Subcutaneous abdominal adipose tissue (tissue), 5 donors: ENCODE measurements around the gene ADARB1.

ENCODE experiments used
- H3K27ac ChIP-seq: one replicate; pipeline ENCODE4 v1.7.0; 2013; ENCODE audit warnings: low read depth, mild to moderate bottlenecking, inconsistent platforms, low read length, moderate library complexity
- H3K27me3 ChIP-seq, 5 donors: one replicate each; pipeline ENCODE4 v1.7.0; 2013; ENCODE audit warnings: low read length in 5 of 5, inconsistent platforms in 1 of 5; ENCODE audit not compliant: control insufficient read depth in 5 of 5, insufficient read depth in 4 of 5
- H3K36me3 ChIP-seq, 5 donors: one replicate each; pipeline ENCODE4 v1.7.0; 2013; ENCODE audit warnings: low read length in 5 of 5; ENCODE audit not compliant: control insufficient read depth in 5 of 5, insufficient read depth in 5 of 5
- H3K4me1 ChIP-seq, 5 donors: one replicate each; pipeline ENCODE4 v1.7.0; 2013; ENCODE audit warnings: low read length in 5 of 5, mild to moderate bottlenecking in 3 of 5, moderate library complexity in 1 of 5; ENCODE audit not compliant: control insufficient read depth in 5 of 5, insufficient read depth in 5 of 5
- H3K4me3 ChIP-seq, 5 donors: one replicate each; pipeline ENCODE4 v1.7.0; 2013; ENCODE audit warnings: low read length in 5 of 5, low read depth in 1 of 5
- H3K9ac ChIP-seq, 5 donors: one replicate each; pipeline ENCODE4 v1.7.0; 2013; ENCODE audit warnings: low read length in 5 of 5, mild to moderate bottlenecking in 4 of 5, moderate library complexity in 3 of 5
- H3K9me3 ChIP-seq, 5 donors: one replicate each; pipeline ENCODE4 v1.7.0; 2013; ENCODE audit warnings: low read length in 5 of 5; ENCODE audit not compliant: control insufficient read depth in 5 of 5
- donor health status: healthy.
- donor health status: healthy.
- donor health status: healthy.
- donor health status: healthy.
- donor health status: healthy.

ADARB1 gene

DNA sequence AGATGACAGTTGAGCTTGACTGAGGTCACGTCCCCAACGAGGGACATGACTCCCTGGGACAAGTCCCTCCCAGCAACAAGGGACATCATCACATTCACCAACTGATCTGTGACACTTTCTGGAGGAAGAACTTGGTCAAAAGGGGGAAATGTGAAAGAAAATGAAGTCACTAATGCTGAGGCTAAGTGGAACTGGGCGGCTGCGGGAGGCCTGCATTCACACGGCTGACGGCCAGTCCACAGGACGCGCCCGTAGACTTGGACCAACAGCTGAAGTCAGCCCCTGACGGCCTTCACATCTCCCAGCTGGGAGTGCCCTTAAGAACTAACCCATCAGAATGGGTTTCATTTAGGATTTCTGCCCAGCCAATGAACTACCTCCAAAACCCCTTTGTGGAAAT lies 186.7 kb downstream of the ADARB1 start:
- peaks cover 0 to 36% (median 30%) of the 10 kb centered on the region in 5 donors for H3K36me3 ChIP-seq
- peaks cover 18 to 25% (median 19%) of the 10 kb centered on the region in 5 donors for H3K27me3 ChIP-seq
- no peaks in the 10 kb centered on the region for H3K9me3 ChIP-seq
- peaks cover 0 to 2% (median 0%) of the 10 kb centered on the region in 5 donors for H3K4me1 ChIP-seq
- no peak overlapping the region for H3K4me3 ChIP-seq
- H3K27ac ChIP-seq: no peak overlapping the region
- H3K9ac ChIP-seq: no peak overlapping the region

DNA sequence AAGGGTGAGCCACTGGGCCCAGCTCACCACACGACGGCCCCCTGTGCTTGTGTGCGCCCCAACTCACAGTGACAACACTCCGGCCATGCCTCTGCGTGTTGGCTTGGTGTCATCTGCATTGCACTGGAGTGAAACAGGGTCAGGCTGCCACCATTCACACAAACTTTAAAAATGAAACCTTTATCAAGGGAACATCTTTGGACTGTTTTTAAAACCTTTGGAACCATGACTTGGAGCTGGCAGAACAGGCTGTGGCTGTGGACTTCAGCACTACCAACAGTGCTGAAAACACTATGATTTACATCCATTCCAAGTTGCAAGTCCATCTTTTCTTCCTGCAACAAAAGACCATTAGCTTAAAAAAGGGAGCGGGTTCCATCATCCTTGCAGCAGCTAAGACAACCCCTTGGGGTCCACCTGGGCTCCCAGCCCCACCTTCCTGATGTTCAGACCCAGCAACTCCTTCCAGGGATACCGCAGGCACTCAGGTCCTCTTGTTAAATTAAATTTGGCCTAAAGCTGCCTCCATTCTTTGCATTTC lies 187.7 kb downstream of the ADARB1 start:
- Histone ChIP-seq H3K9ac (no peak overlapping the region), H3K4me3 (no peak overlapping the region), H3K4me1 (peaks cover 0 to 5% (median 0%) of the 10 kb centered on the region in 5 donors), H3K9me3 (no peaks in the 10 kb centered on the region), H3K36me3 (peaks cover 0 to 46% (median 40%) of the 10 kb centered on the region in 5 donors), H3K27me3 (peaks cover 8 to 14% (median 9%) of the 10 kb centered on the region in 5 donors), H3K27ac (no peak overlapping the region)

DNA sequence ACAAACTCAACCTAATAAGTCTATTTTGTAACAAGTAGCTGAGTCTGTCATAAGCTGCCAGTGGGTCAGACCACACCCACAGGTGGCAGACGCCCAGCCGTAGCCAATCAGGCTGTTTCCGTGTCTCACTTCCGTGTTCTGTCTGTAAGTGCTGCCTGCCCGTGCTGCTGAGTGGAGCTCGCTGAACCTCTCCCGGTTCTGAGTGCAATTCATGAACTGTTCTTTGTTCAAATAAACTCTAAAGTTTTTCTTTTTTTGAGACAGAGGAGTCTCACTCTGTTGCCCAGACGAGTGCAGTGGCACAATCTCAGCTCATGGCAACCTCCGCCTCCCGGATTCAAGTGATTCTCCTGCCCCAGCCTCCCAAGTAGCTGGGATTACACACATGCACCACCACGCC lies 188.2 kb downstream of the ADARB1 start:
- no peaks in the 10 kb centered on the region for H3K9me3 ChIP-seq
- H3K9ac ChIP-seq: no peak overlapping the region
- peaks cover 3 to 9% (median 4%) of the 10 kb centered on the region in 5 donors for H3K27me3 ChIP-seq
- no peak overlapping the region for H3K27ac ChIP-seq
- H3K4me1 ChIP-seq: peaks cover 0 to 6% (median 0%) of the 10 kb centered on the region in 5 donors
- no peak overlapping the region for H3K4me3 ChIP-seq
- H3K36me3 ChIP-seq: peaks cover 0 to 51% (median 45%) of the 10 kb centered on the region in 5 donors

DNA sequence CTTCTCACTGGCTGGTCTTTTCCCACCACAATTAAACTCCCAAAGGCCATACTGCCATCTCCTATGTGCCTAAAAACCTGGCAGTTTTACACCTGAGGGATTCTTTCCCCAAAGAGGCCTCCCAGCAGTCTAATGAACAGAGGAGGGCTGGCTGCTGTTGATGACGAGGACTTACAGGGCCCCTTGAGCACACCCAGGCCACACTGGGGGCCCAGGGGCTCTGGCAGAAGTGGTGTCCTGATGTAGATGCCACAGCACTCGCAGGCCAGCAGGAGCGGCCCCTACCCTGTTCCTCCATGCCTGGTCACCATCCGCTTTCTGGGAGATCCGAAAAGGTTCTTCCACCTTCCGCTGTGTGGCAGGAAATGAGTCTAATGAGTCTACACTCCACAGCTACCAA lies 189.2 kb downstream of the ADARB1 start:
- Histone ChIP-seq H3K4me1 (peaks cover 0 to 4% (median 0%) of the 10 kb centered on the region in 5 donors), H3K36me3 (peaks cover 0 to 54% (median 47%) of the 10 kb centered on the region in 5 donors), H3K4me3 (no peak overlapping the region)

DNA sequence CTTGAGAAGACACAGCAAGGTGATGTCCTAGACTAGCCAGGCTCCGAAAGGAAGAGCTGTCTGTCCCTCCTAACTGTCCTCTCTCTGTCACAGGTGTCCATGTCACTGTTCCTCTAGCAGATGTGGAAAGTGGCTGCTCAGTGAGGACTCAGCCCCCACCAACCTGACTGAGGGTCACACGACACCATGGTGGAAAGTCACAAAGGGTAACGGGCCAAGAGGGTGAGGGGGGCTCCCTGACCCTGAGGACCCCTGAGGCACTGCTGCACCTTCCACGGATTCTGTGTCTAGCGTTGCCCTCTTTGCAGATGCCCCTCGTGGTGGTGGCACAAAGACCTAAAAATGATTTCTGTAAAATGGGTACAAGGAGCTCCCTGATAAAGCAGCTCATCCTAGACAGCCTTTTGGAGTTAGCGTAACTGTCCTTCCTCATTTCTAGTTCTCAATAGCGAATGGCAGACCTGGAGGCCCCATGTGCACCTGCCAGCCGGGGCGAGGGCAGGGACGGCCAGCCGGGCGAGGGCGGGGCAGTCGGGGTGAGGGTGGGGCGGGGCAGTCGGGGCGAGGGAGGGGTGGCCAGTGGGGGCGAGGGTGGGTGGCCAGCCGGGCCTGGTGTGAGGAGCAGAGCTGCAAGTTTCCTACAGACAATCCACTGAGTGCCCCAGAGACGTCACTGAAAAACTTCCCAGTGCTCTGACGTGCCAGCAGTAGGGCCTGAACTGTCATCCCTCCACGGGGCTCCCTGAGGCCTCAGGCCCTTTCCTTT lies 189.9 kb downstream of the ADARB1 start:
- H3K9me3 ChIP-seq: no peaks in the 10 kb centered on the region
- no peak overlapping the region for H3K27ac ChIP-seq
- no peak overlapping the region for H3K9ac ChIP-seq
- peaks cover 0 to 54% (median 47%) of the 10 kb centered on the region in 5 donors for H3K36me3 ChIP-seq
- H3K4me1 ChIP-seq: peaks cover 0 to 4% (median 0%) of the 10 kb centered on the region in 5 donors
- H3K4me3 ChIP-seq: no peak overlapping the region
- no peaks in the 10 kb centered on the region for H3K27me3 ChIP-seq

More for the DNA sequence above, 189.2 kb downstream of the ADARB1 start:
- peaks cover 0 to under 1% (median 0%) of the 10 kb centered on the region in 5 donors for H3K27me3 ChIP-seq
- no peaks in the 10 kb centered on the region for H3K9me3 ChIP-seq
- no peak overlapping the region for H3K27ac ChIP-seq
- no peak overlapping the region for H3K9ac ChIP-seq

DNA sequence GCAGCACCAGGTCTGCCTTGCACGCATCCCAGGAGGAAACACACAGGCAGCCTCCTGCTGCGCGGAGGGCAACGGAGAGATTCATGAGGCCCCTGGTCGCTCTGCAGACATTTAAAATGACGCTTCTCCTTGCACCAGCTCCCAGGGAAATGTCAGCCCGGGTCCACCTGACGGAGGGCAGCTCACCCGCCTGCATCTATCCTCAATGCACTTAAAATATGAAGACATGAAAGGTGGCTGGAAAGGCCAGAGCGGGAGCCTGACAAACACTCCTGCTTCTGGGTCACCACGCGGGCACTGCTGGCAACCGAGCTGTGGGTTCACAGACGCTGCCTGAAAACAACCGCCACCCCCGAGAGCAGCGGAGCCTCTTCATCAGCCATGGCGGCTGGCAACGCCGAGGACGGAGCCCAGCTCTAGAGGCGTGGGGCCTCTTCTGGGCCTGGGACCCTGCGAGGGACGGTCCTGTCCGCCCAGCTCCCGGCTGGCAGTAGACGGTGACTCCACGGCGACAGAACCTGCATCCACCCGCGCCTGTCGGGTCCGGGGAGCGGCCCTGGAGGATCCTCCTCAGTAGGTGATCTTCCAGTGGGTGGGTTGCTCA lies 190.6 kb downstream of the ADARB1 start:
- Histone ChIP-seq H3K4me1 (peaks cover 0 to 4% (median 0%) of the 10 kb centered on the region in 5 donors), H3K4me3 (no peak overlapping the region), H3K27ac (no peak overlapping the region), H3K27me3 (no peaks in the 10 kb centered on the region), H3K9me3 (no peaks in the 10 kb centered on the region), H3K9ac (no peak overlapping the region), H3K36me3 (peaks cover 0 to 60% (median 54%) of the 10 kb centered on the region in 5 donors)

DNA sequence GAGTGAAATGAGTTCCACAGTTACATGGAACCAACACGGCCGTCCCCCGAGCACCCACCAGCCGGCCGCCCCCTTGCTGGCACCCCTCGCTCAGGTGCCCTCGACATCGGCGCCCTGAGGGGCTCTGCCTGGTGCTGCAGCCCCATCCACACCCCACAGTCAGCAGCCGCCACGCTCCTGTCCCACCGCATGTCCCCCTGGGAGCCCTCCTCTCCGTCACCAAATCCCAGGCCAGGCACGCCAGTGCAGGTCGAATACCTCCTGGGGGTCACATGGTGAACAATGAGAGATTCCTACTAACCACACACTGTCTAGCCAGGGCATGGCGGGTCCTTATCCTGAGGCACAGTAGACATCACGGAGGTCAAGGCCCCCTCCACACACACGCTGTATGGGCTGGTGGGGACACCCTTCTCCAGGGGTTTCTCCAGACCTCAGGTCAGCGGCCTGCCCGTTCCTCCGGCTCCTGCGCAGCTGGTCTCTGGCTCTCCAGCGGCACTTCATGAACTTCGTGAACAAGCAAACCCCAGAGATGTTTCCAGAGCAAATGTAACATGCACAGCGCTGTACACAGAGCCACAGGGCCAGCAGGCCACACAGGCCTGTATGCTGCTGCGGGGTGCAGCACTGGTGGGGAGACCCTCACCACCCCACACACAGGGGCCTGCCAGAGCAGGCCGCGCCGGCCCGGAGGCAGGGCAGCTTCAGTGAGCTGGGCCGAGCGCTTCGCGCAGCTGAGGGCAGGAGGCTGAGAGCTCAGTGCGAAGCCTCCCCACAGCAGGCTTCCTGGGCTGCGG lies 191.5 kb downstream of the ADARB1 start:
- H3K36me3 ChIP-seq: peaks cover 2 to 69% (median 62%) of the 10 kb centered on the region in 5 donors
- no peaks in the 10 kb centered on the region for H3K9me3 ChIP-seq
- no peak overlapping the region for H3K9ac ChIP-seq
- H3K27ac ChIP-seq: no peak overlapping the region
- H3K4me3 ChIP-seq: no peak overlapping the region
- peaks cover 0 to 4% (median 0%) of the 10 kb centered on the region in 5 donors for H3K4me1 ChIP-seq
- no peaks in the 10 kb centered on the region for H3K27me3 ChIP-seq

DNA sequence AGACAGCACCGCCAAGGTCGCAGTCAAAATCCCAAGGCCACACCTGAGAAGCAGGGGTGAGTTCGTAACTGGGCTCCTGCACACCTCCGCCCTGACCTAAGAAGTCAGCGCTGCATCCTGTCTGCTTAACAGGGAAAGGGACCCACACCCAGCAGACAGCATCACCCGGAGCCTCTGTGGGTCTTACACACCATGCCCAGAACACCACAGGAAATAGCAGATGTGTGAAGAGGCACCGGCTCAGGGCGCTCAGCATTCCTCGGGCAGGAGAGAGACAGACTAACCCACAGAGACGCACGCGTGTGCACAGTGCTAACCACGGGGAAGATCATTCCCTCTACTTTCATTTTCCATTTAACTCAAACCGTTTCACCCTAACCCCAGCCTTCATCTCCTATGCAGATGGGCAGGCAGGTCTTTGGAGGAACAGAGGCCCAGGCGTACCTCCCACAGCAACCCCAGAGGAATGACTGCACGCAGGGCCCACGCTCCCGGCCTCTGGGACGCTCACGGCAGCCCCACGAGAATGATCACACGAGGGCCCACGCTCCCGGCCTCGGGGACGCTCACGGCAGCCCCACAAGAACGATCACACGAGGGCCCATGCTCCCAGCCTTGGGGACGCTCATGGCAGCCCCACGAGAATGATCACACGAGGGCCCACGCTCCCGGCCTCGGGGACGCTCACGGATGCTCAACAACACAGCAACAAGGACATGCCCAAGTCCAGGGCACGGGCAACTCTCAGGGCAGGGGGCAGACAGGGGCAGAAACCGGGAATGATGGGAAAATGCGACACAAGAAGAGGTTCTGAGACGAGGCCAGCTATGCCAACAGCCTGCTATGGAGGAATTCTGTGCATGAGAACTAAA lies 192.4 kb downstream of the ADARB1 start:
- Histone ChIP-seq H3K36me3 (peaks cover 11 to 76% (median 69%) of the 10 kb centered on the region in 5 donors), H3K4me3 (no peak overlapping the region), H3K27me3 (no peaks in the 10 kb centered on the region), H3K9ac (no peak overlapping the region), H3K4me1 (peaks cover 0 to 4% (median 0%) of the 10 kb centered on the region in 5 donors), H3K27ac (no peak overlapping the region), H3K9me3 (no peaks in the 10 kb centered on the region)

DNA sequence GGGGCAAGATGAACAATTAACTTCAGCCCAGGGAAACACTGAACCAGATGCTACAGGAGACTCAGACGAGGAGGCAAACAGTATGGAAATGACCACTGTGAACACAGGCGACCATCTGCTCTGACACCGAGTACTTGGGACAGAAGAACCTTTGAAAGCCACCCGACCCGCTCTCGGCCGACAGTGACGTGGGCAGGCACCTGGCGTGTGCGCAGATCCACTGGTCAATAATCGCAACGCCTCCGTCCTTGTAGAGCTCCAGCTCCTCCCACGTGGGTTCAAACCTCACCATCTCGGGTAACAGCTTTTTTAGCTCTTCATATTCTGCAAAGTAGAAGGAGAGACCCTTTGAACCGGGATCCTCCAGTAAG lies 193.0 kb downstream of the ADARB1 start:
- Histone ChIP-seq H3K4me1 (peaks cover 0 to 4% (median 0%) of the 10 kb centered on the region in 5 donors), H3K27ac (no peak overlapping the region), H3K27me3 (no peaks in the 10 kb centered on the region), H3K9ac (no peak overlapping the region), H3K4me3 (no peak overlapping the region), H3K9me3 (no peaks in the 10 kb centered on the region), H3K36me3 (peaks cover 14 to 79% (median 70%) of the 10 kb centered on the region in 5 donors)
